Stimulated activated CD8-positive, alpha-beta memory T cell treated with anti-CD3 and anti-CD28 coated beads, Interleukin-2, amount 100 ng/mL, for 1 hour (primary cell): Measurements from ENCODE around the gene HDAC1.

Experiments used
- DNase-seq, 2 donors: peaks; one replicate each; pipeline ENCODE4 v3.0.0-alpha.2; 2020; ENCODE audit warnings: low read depth in 2 of 2

HDAC1 gene

GRCh38 chr1:32373996-32374592, 82.2 kb downstream of the HDAC1 start:
- DNase-seq, result no peak

GRCh38 chr1:32376199-32376598, 84.3 kb downstream of the HDAC1 start:
- DNase-seq, result no peak

- no peak for DNase-seq
Measured at GRCh38 chr1:32377541-32378220, 85.8 kb downstream of the HDAC1 start.

- DNase-seq, result no peak
Measured at GRCh38 chr1:32380057-32380456, 88.2 kb downstream of the HDAC1 start.
